Activated CD4-positive, alpha-beta T cell treated with anti-CD3 and anti-CD28 coated beads for 36 hours (primary cell): Measurements from ENCODE around the gene CDK11B. TPM values are rescaled to one million over a fixed set of nuclear protein-coding genes. Genes with fewer than 3 reads are reported as not detected.

Source experiments
- ATAC-seq: fragments of 200-7000 bp; cut with Tn5 transposase; one replicate; pipeline ENCODE4 v1.10.0; 2021; ENCODE audit warnings: mild to moderate bottlenecking, moderate library complexity
- CTCF ChIA-PET: fragments of 350-600 bp; sonication (Branson Sonifier 250); formaldehyde crosslinking; loops from one replicate; lab custom pipeline; 2021; ENCODE audit warnings: antibody characterized with exemption; lab: Charles Lee
- POLR2A ChIA-PET: fragments of 350-600 bp; sonication (Branson Sonifier 250); formaldehyde crosslinking; loops from one replicate; lab custom pipeline; 2021; ENCODE audit warnings: antibody characterized with exemption, inconsistent platforms; lab: Charles Lee
- DNase-seq: peaks from one replicate; pipeline ENCODE4 v3.0.0-alpha.2; 2020
- H3K27ac Mint-ChIP-seq: one replicate; pipeline ENCODE4 v1.8.0; 2021; ENCODE audit warnings: mixed read lengths
- H3K27me3 Mint-ChIP-seq: one replicate; pipeline ENCODE4 v1.8.0; 2021; ENCODE audit warnings: mixed read lengths
- H3K36me3 Mint-ChIP-seq: one replicate; pipeline ENCODE4 v1.8.0; 2021; ENCODE audit warnings: low read depth, mixed read lengths
- H3K4me1 Mint-ChIP-seq: one replicate; pipeline ENCODE4 v1.8.0; 2021; ENCODE audit warnings: mixed read lengths
- H3K4me3 Mint-ChIP-seq: one replicate; pipeline ENCODE4 v1.8.0; 2021; ENCODE audit warnings: mild to moderate bottlenecking, moderate library complexity, mixed read lengths
- H3K9me3 Mint-ChIP-seq: one replicate; pipeline ENCODE4 v1.8.0; 2021; ENCODE audit warnings: low read depth, mixed read lengths
- intact Hi-C, 2 experiments: fragments of 100-400 bp; cut with DNase I in 1 of 2; cut with micrococcal nuclease in 1 of 2; formaldehyde crosslinking; loops; one replicate each; pipeline versions ENCODE4 v1.14.2 to v1.15.1; 2022 to 2024; cut with DNase I, micrococcal nuclease
- total RNA-seq, 2 experiments: library from RNA; stranded (reverse); gene quantifications; one replicate each; pipeline ENCODE4 v1.2.3, GENCODE V29; 2021

CDK11B gene
- total RNA-seq, 2 experiments from 2014 or later = 36.3 to 38.8 TPM

GRCh38 chr1:1593834-1594601 lies 64.8 kb downstream of the CDK11B start:
- H3K9me3 Mint-ChIP-seq = no peaks in the 10 kb centered on the region
- DNase-seq = no peak
- no peak overlapping the region for H3K4me3 Mint-ChIP-seq
- ATAC-seq = no peak
- H3K36me3 Mint-ChIP-seq = no peaks in the 10 kb centered on the region
- no peak overlapping the region for H3K27ac Mint-ChIP-seq
- intact Hi-C loops = no loop called here
- CTCF ChIA-PET = interaction anchor here (0.5 to 0.6 kb wide), 2 partner anchors 9 to 15 kb away, joined by 3 read pairs; no protein-coding TSS in a partner anchor
- peaks cover 5% of the 10 kb centered on the region for H3K27me3 Mint-ChIP-seq
- POLR2A ChIA-PET = no interaction called here
- peaks cover 4% of the 10 kb centered on the region for H3K4me1 Mint-ChIP-seq

- Mint-ChIP-seq H3K27me3 (no peaks in the 10 kb centered on the region), H3K27ac (no peak overlapping the region), H3K4me3 (no peak overlapping the region), H3K36me3 (no peaks in the 10 kb centered on the region), H3K4me1 (no peaks in the 10 kb centered on the region), H3K9me3 (no peaks in the 10 kb centered on the region)
- POLR2A ChIA-PET = no interaction called here
- DNase-seq (no peak), ATAC-seq (peak; percentile 39)
- intact Hi-C loops = no loop called here
- CTCF ChIA-PET = interaction anchor here (0.6 to 1.1 kb wide), 2 partner anchors 13 to 46 kb away, joined by 3 read pairs; no protein-coding TSS in a partner anchor
Observed at GRCh38 chr1:1591452-1591851, 67.4 kb downstream of the CDK11B start.

Other genes with a start within 250 kb of the CDK11B start
- gene ANKRD65, start 237.7 kb downstream of the CDK11B start, total RNA-seq = not detected
- gene VWA1, start 223.3 kb downstream of the CDK11B start, total RNA-seq = under 1 TPM; 0.56 to 0.78 TPM
- under 1 TPM; 0.30 to 0.39 TPM for gene ATAD3C, start 209.3 kb downstream of the CDK11B start, total RNA-seq
- gene ATAD3B, start 187.2 kb downstream of the CDK11B start, total RNA-seq = 10 to 100 TPM; 26.2 to 39.2 TPM
- gene ATAD3A, start 146.8 kb downstream of the CDK11B start, total RNA-seq = 10 to 100 TPM; 39.9 to 42.9 TPM
- gene TMEM240, start 118.4 kb downstream of the CDK11B start, total RNA-seq = under 1 TPM; 0.42 to 0.46 TPM
- gene SSU72, start 84.1 kb downstream of the CDK11B start, total RNA-seq = 100 to 1,000 TPM; 105 to 123 TPM
- 1 to 10 TPM; 1.7 to 1.9 TPM for gene FNDC10, start 58.9 kb downstream of the CDK11B start, total RNA-seq
- gene MIB2, start 43.5 kb downstream of the CDK11B start, total RNA-seq = 10 to 100 TPM; 37.1 TPM
- gene MMP23B, start 26.8 kb downstream of the CDK11B start, total RNA-seq = 1 to 10 TPM in 1 of 2 experiments, under 1 TPM in 1; 0.77 to 1.2 TPM
- gene SLC35E2B, start 33.8 kb upstream of the CDK11B start, total RNA-seq = 10 to 100 TPM; 24.2 to 27.6 TPM
- gene CDK11A, start 65.4 kb upstream of the CDK11B start, total RNA-seq = 10 to 100 TPM; 44.3 to 50.5 TPM
- 10 to 100 TPM; 53.1 to 56.2 TPM for gene NADK, start 119.5 kb upstream of the CDK11B start, total RNA-seq
- 100 to 1,000 TPM; 347 to 669 TPM for gene GNB1, start 232.1 kb upstream of the CDK11B start, total RNA-seq